ENCODE measurements around the gene MACROH2A2. TPM values are rescaled to one million over a fixed set of nuclear protein-coding genes. Genes with fewer than 3 reads are reported as not detected.

MACROH2A2 gene
- total RNA-seq, 4 donors from 2014 or later = 6.2 to 17.8 (median 15.4) TPM

- DNase-seq (ENCODE audit: extremely low spot score) = no peak
Observed at GRCh38 chr10:70125918-70126552, 73.4 kb downstream of the MACROH2A2 start.

DNA sequence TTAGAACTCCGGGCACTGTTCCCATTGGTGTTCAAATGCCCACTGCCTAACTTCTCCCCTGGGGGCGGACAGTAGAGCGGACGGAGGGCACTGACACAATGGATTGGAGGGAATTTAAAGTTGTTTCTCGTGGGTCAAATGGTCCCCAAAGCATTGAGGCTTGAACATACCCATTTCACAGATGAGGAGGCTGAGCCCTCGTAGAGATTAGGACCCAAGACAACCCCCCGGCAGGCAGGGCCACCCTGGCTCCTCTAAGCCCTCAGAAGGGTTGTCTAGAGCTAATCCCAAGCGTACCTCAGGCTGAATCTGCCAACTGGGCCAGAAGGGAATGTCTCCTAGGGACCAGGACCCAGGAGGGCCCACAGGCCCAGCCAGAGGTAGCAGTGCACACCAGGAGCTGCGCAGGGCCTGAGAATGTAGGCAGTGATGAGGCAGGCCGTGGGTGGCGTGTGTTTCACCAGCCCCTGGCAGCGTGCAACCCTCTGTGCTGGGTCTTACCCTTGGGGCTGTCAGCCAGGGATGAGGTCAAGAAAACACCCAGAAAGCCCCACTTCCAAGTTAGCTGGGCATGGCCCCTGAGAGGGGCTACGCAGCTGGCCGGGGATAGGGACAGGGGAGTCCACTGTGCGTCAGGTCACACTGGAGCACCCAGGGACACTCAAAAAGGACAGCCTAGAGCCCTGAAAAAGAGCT, 74.2 kb downstream of the MACROH2A2 start:
- no peak for DNase-seq (ENCODE audit: extremely low spot score)
- H3K4me1 ChIP-seq = peaks cover 10 to 12% (median 12%) of the 10 kb centered on the region in 4 donors
- 93% methylated on average over 6 of the region's 15 CpGs for WGBS
- intact Hi-C loops (cut with DNase I) = no loop called here
- H3K27ac ChIP-seq (replicated peaks in 1 of 4) = no peak overlapping the region
- no peaks in the 10 kb centered on the region for H3K9me3 ChIP-seq
- peaks cover 0 to 34% (median 30%) of the 10 kb centered on the region in 4 donors for H3K36me3 ChIP-seq
- H3K27me3 ChIP-seq = no peaks in the 10 kb centered on the region
- TF ChIP-seq CTCF (IDR thresholded peaks at IDR 0.05) = no peak
- no peak for TF ChIP-seq EP300 (IDR thresholded peaks at IDR 0.05)
- no peak for TF ChIP-seq POLR2A (IDR thresholded peaks at IDR 0.05; ENCODE audit: low read depth)
- no peak for TF ChIP-seq POLR2AphosphoS5 (IDR thresholded peaks at IDR 0.05)
- no peak overlapping the region for H3K4me3 ChIP-seq

More at GRCh38 chr10:70125918-70126552, 73.4 kb downstream of the MACROH2A2 start:
- intact Hi-C loops (cut with DNase I) = no loop called here
- Histone ChIP-seq H3K27me3 (no peaks in the 10 kb centered on the region), H3K9me3 (no peaks in the 10 kb centered on the region), H3K4me3 (no peak overlapping the region), H3K36me3 (peaks cover 0 to 38% (median 34%) of the 10 kb centered on the region in 4 donors), H3K27ac (replicated peaks in 1 of 4) (no peak overlapping the region), H3K4me1 (peaks cover 4% of the 10 kb centered on the region in 4 donors)
- no peak for TF ChIP-seq EP300 (IDR thresholded peaks at IDR 0.05)
- no peak for TF ChIP-seq POLR2A (IDR thresholded peaks at IDR 0.05; ENCODE audit: low read depth)
- TF ChIP-seq POLR2AphosphoS5 (IDR thresholded peaks at IDR 0.05) = no peak
- TF ChIP-seq CTCF (IDR thresholded peaks at IDR 0.05) = no peak
- WGBS = 77% methylated on average over 4 of the region's 5 CpGs

- intact Hi-C loops (cut with DNase I) = no loop called here
- peak overlapping the region; percentile 84 to 87 (median 86) for H3K27ac ChIP-seq (replicated peaks in 1 of 4)
- H3K36me3 ChIP-seq = peaks cover 0 to 15% (median 10%) of the 10 kb centered on the region in 4 donors
- 83% methylated on average over 10 of the region's 10 CpGs for WGBS
- DNase-seq (ENCODE audit: extremely low spot score) = peak; percentile 89
- peaks cover 14 to 30% (median 24%) of the 10 kb centered on the region in 4 donors for H3K4me1 ChIP-seq
- H3K9me3 ChIP-seq = no peaks in the 10 kb centered on the region
- no peak for TF ChIP-seq EP300 (IDR thresholded peaks at IDR 0.05)
- TF ChIP-seq CTCF (IDR thresholded peaks at IDR 0.05) = no peak
- TF ChIP-seq POLR2AphosphoS5 (IDR thresholded peaks at IDR 0.05) = no peak
- no peak for TF ChIP-seq POLR2A (IDR thresholded peaks at IDR 0.05; ENCODE audit: low read depth)
- no peaks in the 10 kb centered on the region for H3K27me3 ChIP-seq
- peak overlapping the region in 3 of 4 donors; percentile 79 to 87 (median 81) for H3K4me3 ChIP-seq
Observed at GRCh38 chr10:70130878-70131559, 78.4 kb downstream of the MACROH2A2 start.

GRCh38 chr10:70131560-70131937, 78.9 kb downstream of the MACROH2A2 start:
- no peak for TF ChIP-seq POLR2A (IDR thresholded peaks at IDR 0.05; ENCODE audit: low read depth)
- TF ChIP-seq POLR2AphosphoS5 (IDR thresholded peaks at IDR 0.05) = no peak
- no peak for TF ChIP-seq CTCF (IDR thresholded peaks at IDR 0.05)
- TF ChIP-seq EP300 (IDR thresholded peaks at IDR 0.05) = no peak
- Histone ChIP-seq H3K36me3 (peaks cover 0 to 15% (median 10%) of the 10 kb centered on the region in 4 donors), H3K4me3 (peak overlapping the region; percentile 79 to 87 (median 82)), H3K27ac (replicated peaks in 1 of 4) (peak overlapping the region; percentile 84 to 87 (median 86)), H3K27me3 (no peaks in the 10 kb centered on the region), H3K9me3 (no peaks in the 10 kb centered on the region), H3K4me1 (peaks cover 14 to 30% (median 24%) of the 10 kb centered on the region in 4 donors)
- intact Hi-C loops (cut with DNase I) = no loop called here
- DNase-seq (ENCODE audit: extremely low spot score) = no peak
- 100% methylated on average over 3 of the region's 4 CpGs for WGBS

All from esophagus muscularis mucosa (tissue), 4 donors.